K562 (cell line): ENCODE data around the gene SGPL1. TPM values are rescaled to one million over a fixed set of nuclear protein-coding genes. Genes with fewer than 3 reads are reported as not detected.

Source experiments
- ARID1B ChIP-seq: fragments of 450-650 bp; IDR thresholded peaks from 2 replicates; pipeline ENCODE4 v1.6.1; 2016; ENCODE audit warnings: antibody characterized with exemption, mild to moderate bottlenecking, inconsistent platforms
- CTBP1 ChIP-seq: fragments of 450-650 bp; IDR thresholded peaks from 2 replicates; pipeline ENCODE4 v1.6.1; 2016; ENCODE audit warnings: borderline replicate concordance
- EGR1 ChIP-seq: fragments of 450-650 bp; conservative IDR thresholded peaks from 2 replicates; pipeline ENCODE4 v1.6.1; 2017; ENCODE audit warnings: mild to moderate bottlenecking
- EP400 ChIP-seq: fragments of 450-650 bp; IDR thresholded peaks from 2 replicates; pipeline ENCODE4 v1.6.1; 2017; ENCODE audit warnings: antibody characterized with exemption, mild to moderate bottlenecking, moderate library complexity
- KDM4B ChIP-seq, 2 experiments: fragments of 450-650 bp in 1 of 2; sonication (generic) in 1 of 2; IDR thresholded peaks; 2 replicates each; pipeline ENCODE4 v1.6.1; 2016 to 2017; ENCODE audit warnings: borderline replicate concordance in 2 of 2, antibody characterized with exemption in 1 of 2, low read depth in 1 of 2, mild to moderate bottlenecking in 1 of 2
- KLF13 ChIP-seq: fragments of 450-650 bp; IDR thresholded peaks from 2 replicates; pipeline ENCODE4 v1.6.1; 2016; ENCODE audit warnings: missing genetic modification characterization, low read depth, mild to moderate bottlenecking, missing compliant biosample characterization, moderate library complexity, borderline replicate concordance
- POLR2H ChIP-seq: IDR thresholded peaks from 2 replicates; pipeline ENCODE4 v1.6.1; 2016; ENCODE audit warnings: missing genetic modification characterization, low read depth, mild to moderate bottlenecking, control low read depth, missing compliant biosample characterization, moderate library complexity
- PRPF4 ChIP-seq: fragments of 200-400 bp; formaldehyde crosslinking; IDR thresholded peaks from one replicate; pipeline ENCODE4 v1.6.1; 2017; ENCODE audit warnings: low read length, low read depth, mild to moderate bottlenecking; ENCODE audit not compliant: insufficient read depth, poor library complexity, severe bottlenecking
- RB1 ChIP-seq: fragments of 450-650 bp; IDR thresholded peaks from 2 replicates; pipeline ENCODE4 v1.6.1; 2017; ENCODE audit warnings: low read depth, mild to moderate bottlenecking
- SAFB ChIP-seq: fragments of 200-400 bp; formaldehyde crosslinking; IDR thresholded peaks from 2 replicates; pipeline ENCODE4 v1.6.1; 2017; ENCODE audit warnings: low read depth, low read length, borderline replicate concordance
- SIN3A ChIP-seq, 2 experiments: fragments of 150-350 bp in 1 of 2; IDR thresholded peaks; 2 replicates each; pipeline ENCODE4 v1.6.1; 2011 to 2016; ENCODE audit warnings: borderline replicate concordance in 2 of 2, low read depth in 2 of 2, low read length in 2 of 2, mild to moderate bottlenecking in 2 of 2, moderate library complexity in 2 of 2; ENCODE audit not compliant: control insufficient read depth in 1 of 2
- SUPT5H ChIP-seq: fragments of 450-650 bp; IDR thresholded peaks from 2 replicates; pipeline ENCODE4 v1.6.1; 2016
- TRIM25 ChIP-seq: fragments of 450-650 bp; IDR thresholded peaks from 2 replicates; pipeline ENCODE4 v1.7.0; 2016; ENCODE audit warnings: borderline replicate concordance
- UBTF ChIP-seq, 2 experiments: IDR thresholded peaks; 2 replicates each; pipeline ENCODE4 v1.6.1; 2012; ENCODE audit warnings: improper control_type of control experiment in 2 of 2, low read depth in 2 of 2, low read length in 2 of 2, borderline replicate concordance in 1 of 2
- VEZF1 ChIP-seq: fragments of 200-800 bp; sonication (Bioruptor generic); IDR thresholded peaks from 2 replicates; pipeline ENCODE4 v1.6.1; 2017; ENCODE audit warnings: missing genetic modification characterization, missing compliant biosample characterization
- ZKSCAN1 ChIP-seq: fragments of 150-350 bp; IDR thresholded peaks from 2 replicates; pipeline ENCODE4 v1.6.1; 2016; ENCODE audit warnings: low read depth, low read length
- ZNF224 ChIP-seq: sonication (generic); formaldehyde crosslinking; IDR thresholded peaks from 2 replicates; pipeline ENCODE4 v1.8.0; 2022; ENCODE audit warnings: mild to moderate bottlenecking, missing genetic modification reagents
- ZNF507 ChIP-seq: conservative IDR thresholded peaks from 2 replicates; pipeline ENCODE4 v1.6.1; 2017; ENCODE audit warnings: missing genetic modification characterization, missing compliant biosample characterization
- polyA plus RNA-seq, 8 experiments: library from polyadenylated mRNA; depleted of rRNA in 4 of 8; stranded (reverse) in 5 of 8; unstranded in 3 of 8; fragments of >200 nt; fragmentation: Nextera tagmentation in 2 of 8; fragmentation: Illumina TruSeq in 1 of 8; extraction: Ambion mirVana in 2 of 8; extraction: Trizol in 1 of 8; gene quantifications; 2 replicates each; pipeline versions ENCODE4 v1.2.1 to v1.2.3, GENCODE V29; 2011 to 2014; ENCODE audit warnings: inconsistent platforms in 1 of 8, missing spikeins in 1 of 8
- total RNA-seq, 7 experiments: library from RNA; depleted of rRNA in 6 of 7; stranded (reverse); fragments of >200 nt in 6 of 7; fragmentation: Illumina TruSeq in 2 of 7; extraction: Trizol in 2 of 7; gene quantifications; 2 replicates each; pipeline versions ENCODE4 v1.2.1 to v1.2.3, GENCODE V29; 2011 to 2021; ENCODE audit warnings: low replicate concordance in 1 of 7

SGPL1 gene
- total and polyA plus RNA-seq, 9 of the 15 experiments (the other 6 are each of a cell fraction or from before 2014, with no cell fraction given) = 6.0 to 18.0 (median 8.7) TPM

- TF ChIP-seq TRIM25 = no peak
- TF ChIP-seq SIN3A (IDR thresholded peaks at IDR 0.05; ENCODE audit: borderline replicate concordance in 2 of 2, control insufficient read depth in 1 of 2, low read depth in 2 of 2, low read length in 2 of 2) = 0 out of 4 replicates have a peak, but pooled peaks of 1 of the 2 experiments have one; percentile 25
- peak; percentile 16; the same call in 1 of the 2 replicates for TF ChIP-seq ARID1B
- peak in 1 of 2 experiments; percentile 67; a peak in 2 of 4 replicates for TF ChIP-seq UBTF (IDR thresholded peaks at IDR 0.05; ENCODE audit: borderline replicate concordance in 1 of 2, low read depth in 2 of 2, low read length in 2 of 2)
- peak; percentile 47; the same call in 1 of the 2 replicates for TF ChIP-seq POLR2H (tag)
- TF ChIP-seq PRPF4 = no peak
- TF ChIP-seq ZKSCAN1 = 0 out of 2 replicates have a peak, but pooled peaks have one; percentile 27
- TF ChIP-seq EGR1 = peak; percentile 62
- TF ChIP-seq RB1 = peak; percentile 36; the same call in 1 of the 2 replicates
- TF ChIP-seq KDM4B (IDR thresholded peaks at IDR 0.05; ENCODE audit: borderline replicate concordance in 2 of 2, low read depth in 1 of 2) = 0 out of 4 replicates have a peak, but pooled peaks of 1 of the 2 experiments have one; percentile 1
- peak; percentile 66 for TF ChIP-seq EP400
- no peak for TF ChIP-seq ZNF507 (tag)
- TF ChIP-seq CTBP1 = peak; percentile 80
- peak; percentile 80 for TF ChIP-seq KLF13 (tag)
- 0 out of 2 replicates have a peak, but pooled peaks have one; percentile 10 for TF ChIP-seq SAFB
- no peak for TF ChIP-seq SUPT5H
- peak; percentile 69 for TF ChIP-seq VEZF1 (CRISPR knock-in tag)
- TF ChIP-seq ZNF224 = no peak
Measured at GRCh38 chr10:70816220-70816894, 609 bp downstream of the SGPL1 start (continued).
